Measurements from ENCODE around the gene C1orf56.

C1orf56 gene

GRCh38 chr1:151026460-151026859, 21.1 kb upstream of the C1orf56 start:
- DNase-seq = no peak

DNA sequence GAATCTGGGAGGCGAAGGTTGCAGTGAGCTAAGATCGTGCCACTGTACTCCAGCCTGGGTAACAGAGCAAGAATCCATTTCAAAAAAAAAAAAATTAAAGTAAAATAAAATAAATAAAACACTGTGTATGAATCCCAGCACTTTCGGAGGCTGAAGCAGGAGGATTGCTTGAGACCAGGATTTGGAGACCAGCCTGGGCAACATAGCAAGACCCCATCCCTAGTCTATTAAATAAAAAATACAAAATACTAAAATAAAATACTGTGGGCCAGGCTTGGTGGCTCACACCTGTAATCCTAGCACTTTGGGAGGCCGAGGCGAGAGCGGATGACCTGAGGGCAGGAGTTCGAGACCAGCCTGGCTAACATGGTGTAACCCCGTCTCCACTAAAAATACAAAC, 15.4 kb upstream of the C1orf56 start:
- no peak for DNase-seq

DNA sequence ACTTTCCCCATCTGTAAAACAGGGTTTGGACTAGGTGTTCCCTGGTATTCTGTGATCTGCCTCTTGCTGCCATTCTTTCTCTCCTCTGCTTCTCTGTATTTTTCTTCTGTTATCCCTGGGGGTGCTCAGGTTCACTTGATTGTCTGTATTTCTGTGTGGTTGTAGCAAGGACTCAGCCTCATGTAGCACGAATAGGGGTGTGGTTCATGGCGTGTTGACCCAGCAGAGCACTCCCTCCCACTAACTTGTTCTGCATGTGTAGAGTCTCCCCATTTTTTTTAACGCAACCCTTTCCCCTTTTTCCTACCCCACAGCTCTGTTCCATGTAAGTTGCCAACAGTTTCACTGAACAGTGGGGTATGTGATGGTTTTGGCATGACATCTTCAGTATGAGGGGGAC, 12.4 kb upstream of the C1orf56 start:
- DNase-seq = no peak

- no peak for DNase-seq
These were observed 11.2 kb upstream of the C1orf56 start, which contains the start of gene BNIPL for GRCh38 chr1:151036356-151036755. Gene BNIPL (plus strand): TSS chr1:151036586. CDS start chr1:151036726, 140 bp downstream.

DNA sequence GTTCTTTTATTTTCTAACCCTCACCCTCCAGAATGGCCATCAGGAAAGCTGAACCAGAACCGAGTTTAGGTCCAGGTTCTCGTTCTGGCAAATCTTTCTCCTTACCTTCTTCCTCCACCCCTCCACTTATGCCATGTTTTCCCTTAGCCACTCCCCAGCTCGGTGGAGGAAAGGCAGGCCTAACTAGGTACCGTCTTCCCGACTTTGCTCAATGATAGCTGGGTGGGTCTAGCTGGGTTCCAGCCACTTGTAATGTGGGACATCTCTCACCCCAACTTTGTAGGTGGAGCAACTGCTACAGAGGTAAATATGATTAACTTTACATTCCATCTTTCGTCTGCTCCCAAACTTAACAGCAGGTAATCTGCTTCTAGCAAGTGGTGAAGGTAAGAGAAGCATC, 10.5 kb upstream of the C1orf56 start:
- DNase-seq = no peak

GRCh38 chr1:151039521-151039920, 8.0 kb upstream of the C1orf56 start:
- no peak for DNase-seq

DNA sequence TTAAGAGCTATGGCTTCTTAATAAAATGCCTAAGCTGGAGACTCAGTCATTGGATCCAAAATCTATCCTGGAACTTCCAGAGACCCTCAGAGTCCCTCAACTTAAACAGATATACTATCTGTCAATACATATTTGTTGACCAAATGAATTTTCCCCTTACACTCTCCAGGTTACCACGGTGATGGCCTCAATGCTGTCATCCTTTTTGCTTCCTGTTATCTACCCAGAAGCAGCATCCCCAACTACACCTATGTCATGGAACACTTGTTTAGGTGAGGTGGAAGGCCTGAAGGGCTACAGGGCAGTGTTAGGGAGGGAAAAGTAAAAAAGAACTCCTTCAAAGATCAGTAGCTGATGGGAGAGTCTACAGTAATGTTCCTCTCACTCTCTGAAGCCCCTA, 4.4 kb upstream of the C1orf56 start:
- no peak for DNase-seq

- peak; percentile 73 for DNase-seq
These were observed 534 bp downstream of the C1orf56 start for GRCh38 chr1:151047925-151048644.

DNA sequence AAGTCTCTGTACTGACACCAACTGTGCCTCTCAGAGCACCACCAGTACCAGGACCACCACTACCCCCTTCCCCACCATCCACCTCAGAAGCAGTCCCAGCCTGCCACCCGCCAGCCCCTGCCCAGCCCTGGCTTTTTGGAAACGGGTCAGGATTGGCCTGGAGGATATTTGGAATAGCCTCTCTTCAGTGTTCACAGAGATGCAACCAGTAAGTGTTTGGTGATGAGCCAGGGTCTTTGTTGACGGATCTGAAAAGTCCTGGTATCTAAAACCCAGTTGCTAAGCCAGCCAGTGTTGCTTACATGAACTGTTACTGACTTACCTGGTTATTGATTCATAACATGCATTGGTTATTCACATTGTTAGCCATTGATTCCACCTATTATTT, 1.1 kb downstream of the C1orf56 start:
- DNase-seq = no peak

DNA sequence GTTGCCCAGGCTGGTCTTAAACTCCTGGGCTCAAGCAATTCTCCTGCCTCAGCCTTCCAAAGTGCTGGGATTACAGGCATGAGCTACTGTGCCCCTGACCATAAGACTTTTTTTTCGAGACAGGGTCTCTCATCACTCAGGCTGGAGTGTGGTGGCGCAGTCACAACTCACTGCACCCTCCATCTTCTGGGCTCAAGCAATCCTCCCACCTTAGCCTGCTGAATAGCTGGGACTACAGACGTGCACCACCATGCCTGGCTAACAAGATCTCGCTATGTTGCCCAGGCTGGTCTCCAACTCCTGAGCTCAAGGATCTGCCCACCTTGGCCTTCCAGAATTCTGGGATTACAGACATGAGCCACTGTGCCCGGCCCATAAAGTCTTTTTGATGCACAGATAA, 1.9 kb downstream of the C1orf56 start:
- DNase-seq = no peak

DNA sequence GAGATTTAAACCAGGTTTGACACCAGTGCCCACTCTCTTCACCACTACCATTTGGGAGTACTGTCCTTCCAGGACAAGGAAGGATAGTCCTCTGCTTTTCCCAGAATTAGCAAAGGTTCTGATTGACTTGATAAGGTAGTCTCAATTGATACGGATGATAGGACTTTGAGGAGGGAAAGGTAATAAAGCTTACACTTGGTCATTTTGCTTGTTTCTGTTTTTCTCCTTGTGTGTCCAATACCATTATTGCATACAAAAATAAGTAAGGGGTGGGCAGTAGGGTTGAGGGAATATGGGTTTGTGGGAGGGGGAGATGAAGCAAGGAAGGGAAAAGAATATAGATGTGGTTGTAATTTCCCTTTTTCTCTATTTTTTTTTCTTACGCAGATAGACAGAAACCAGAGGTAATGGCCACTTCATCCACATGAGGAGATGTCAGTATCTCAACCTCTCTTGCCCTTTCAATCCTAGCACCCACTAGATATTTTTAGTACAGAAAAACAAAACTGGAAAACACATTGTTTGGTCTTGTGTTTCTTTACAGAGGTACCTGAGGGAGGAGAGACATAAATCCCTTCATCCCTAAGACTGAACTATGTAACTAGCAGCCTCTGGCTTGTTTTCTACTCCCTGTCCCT, 2.6 kb downstream of the C1orf56 start:
- DNase-seq = no peak

- DNase-seq = no peak
These were observed 3.9 kb downstream of the C1orf56 start for GRCh38 chr1:151051356-151052009.

- no peak for DNase-seq
These were observed 7.5 kb downstream of the C1orf56 start for GRCh38 chr1:151054971-151055547.

GRCh38 chr1:151055581-151055980, 8.0 kb downstream of the C1orf56 start:
- no peak for DNase-seq

- no peak for DNase-seq
These were observed 8.6 kb downstream of the C1orf56 start for GRCh38 chr1:151056149-151056548.

GRCh38 chr1:151058692-151059091, 11.1 kb downstream of the C1orf56 start:
- peak; percentile 39 for DNase-seq

GRCh38 chr1:151059109-151060006, 11.8 kb downstream of the C1orf56 start, which contains the start of gene CDC42SE1:
Gene CDC42SE1 (minus strand): TSS chr1:151059622. CDS start chr1:151055730, 3,892 bp downstream.
- peak; percentile 84 for DNase-seq

GRCh38 chr1:151060007-151060656, 12.6 kb downstream of the C1orf56 start, which contains the start of gene MLLT11:
Gene MLLT11 (plus strand): TSS chr1:151060397. CDS start chr1:151067225, 6,828 bp downstream.
- peak; percentile 87 for DNase-seq

DNA sequence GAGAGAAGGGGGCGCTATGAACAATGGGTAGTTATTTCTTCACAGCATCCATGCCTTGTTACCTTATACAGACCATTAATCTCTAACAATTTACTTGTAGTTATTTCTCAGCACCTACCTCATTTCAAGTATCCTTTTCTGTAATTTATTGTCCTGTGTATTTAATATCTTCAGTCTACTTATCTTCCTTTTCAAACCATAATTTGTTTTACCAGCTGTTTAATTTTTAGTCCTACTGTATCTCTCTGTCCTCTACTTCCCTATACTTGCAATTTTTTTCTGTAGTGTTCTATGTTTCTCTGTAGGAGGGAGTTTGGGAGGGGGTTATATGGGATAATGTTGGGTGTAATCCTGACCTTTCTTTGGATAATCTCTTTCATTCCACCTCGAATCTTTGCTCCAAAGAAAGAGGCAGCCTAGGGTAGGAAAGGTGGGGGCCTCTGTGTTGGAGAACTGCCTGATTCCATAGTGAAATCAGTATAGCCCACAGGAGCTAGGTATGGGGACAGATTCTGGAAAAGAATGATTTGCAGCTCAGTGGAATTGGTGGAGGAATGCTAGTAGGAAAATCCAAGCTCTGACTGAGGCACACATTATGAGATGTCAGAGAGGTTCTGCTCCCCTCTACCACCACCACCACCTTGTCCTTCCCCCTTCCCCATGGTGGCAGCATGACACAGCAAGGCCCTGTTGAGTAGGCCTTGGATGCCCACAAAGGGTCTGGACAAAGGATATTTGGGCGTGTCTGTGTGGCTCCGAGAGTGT, 13.3 kb downstream of the C1orf56 start:
- peak; percentile 71 for DNase-seq

DNA sequence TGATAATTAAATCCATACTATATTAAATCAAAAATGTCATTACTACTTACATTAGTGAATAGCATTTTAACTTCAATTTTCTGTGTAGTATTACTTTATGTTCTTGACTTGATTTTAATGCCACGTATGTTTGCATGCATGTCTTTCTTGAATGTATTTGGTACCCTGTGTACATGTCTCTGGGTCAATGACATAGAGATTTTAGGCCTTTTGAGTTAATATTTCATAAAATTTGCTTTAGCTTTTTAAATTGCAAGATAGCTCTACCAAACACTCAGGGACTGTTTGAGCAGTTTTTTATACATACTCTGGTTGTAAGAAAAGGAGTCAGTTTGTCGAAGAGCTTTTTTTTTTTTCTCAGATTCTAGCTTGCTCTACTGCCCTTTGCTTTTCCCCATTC, 14.2 kb downstream of the C1orf56 start:
- DNase-seq = no peak

DNA sequence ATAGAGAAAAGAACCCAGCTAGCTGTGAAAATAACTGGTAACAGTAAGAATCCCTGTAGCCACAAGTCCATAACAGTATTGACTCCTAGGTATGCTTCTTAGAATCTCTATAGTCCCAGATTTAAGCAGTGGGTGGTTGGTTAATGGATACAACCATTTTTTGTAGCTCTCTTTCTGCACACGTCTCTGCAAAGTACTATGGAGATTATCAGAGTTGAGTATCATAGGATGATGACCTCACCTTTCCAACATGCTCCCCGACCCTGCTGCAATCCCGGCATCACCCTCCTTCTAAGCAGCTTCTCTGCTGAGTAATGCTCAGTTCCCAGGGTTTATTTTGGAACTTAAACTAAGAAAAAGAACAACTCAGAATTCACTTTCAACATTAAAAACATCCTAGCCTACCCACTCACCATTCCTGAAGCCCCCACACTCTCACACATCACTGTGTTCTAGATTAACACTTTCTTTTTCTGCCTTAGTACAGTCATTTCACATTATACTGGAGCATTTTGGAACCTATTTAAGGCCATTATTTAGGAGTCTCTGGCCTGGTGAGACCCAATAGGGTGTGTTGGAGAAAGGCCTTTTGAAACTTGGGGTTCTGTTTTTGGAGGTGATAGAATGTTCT, 15.3 kb downstream of the C1orf56 start:
- DNase-seq = no peak
